GM21619 (cell line): ENCODE data around the gene EHD1.

ENCODE experiments used
- ATAC-seq: cut with Tn5 transposase; IDR thresholded peaks from one replicate; pipeline ENCODE4 v1.9.1; 2021; ENCODE audit not compliant: unreplicated experiment

EHD1 gene

GRCh38 chr11:64878494-64879243, at the start of gene EHD1:
TSS of gene EHD1 (minus strand) at chr11:64878621. CDS start at chr11:64878464, 157 bp downstream.
- peak; percentile 57 for ATAC-seq

- no peak for ATAC-seq
Observed at GRCh38 chr11:64926689-64927088, 48.3 kb upstream of the EHD1 start.

- ATAC-seq: no peak
Observed at GRCh38 chr11:64925536-64926436, 47.4 kb upstream of the EHD1 start.

GRCh38 chr11:64924910-64925284, 46.5 kb upstream of the EHD1 start:
- peak; percentile 5 for ATAC-seq

GRCh38 chr11:64923944-64924909, 45.8 kb upstream of the EHD1 start, which contains the start of gene PPP2R5B:
TSS of gene PPP2R5B (plus strand) at chr11:64924689. CDS start at chr11:64925735, 1,046 bp downstream.
- peak; percentile 80 for ATAC-seq

- no peak for ATAC-seq
Observed at GRCh38 chr11:64923151-64923661, 44.8 kb upstream of the EHD1 start.

- ATAC-seq: no peak
Observed at GRCh38 chr11:64921384-64921783, 43.0 kb upstream of the EHD1 start.

GRCh38 chr11:64920124-64920523, 41.7 kb upstream of the EHD1 start:
- ATAC-seq: no peak

GRCh38 chr11:64919627-64920026, 41.2 kb upstream of the EHD1 start:
- ATAC-seq: no peak

GRCh38 chr11:64918017-64918416, 39.6 kb upstream of the EHD1 start:
- no peak for ATAC-seq

GRCh38 chr11:64917663-64917995, 39.2 kb upstream of the EHD1 start:
- no peak for ATAC-seq

- peak; percentile 89 for ATAC-seq
Observed at GRCh38 chr11:64916775-64917662, 38.6 kb upstream of the EHD1 start, which contains the start of gene ATG2A. TSS of gene ATG2A (minus strand) at chr11:64917209. CDS start at chr11:64917135, 74 bp downstream.

GRCh38 chr11:64916040-64916774, 37.8 kb upstream of the EHD1 start:
- no peak for ATAC-seq

GRCh38 chr11:64915376-64915887, 37.0 kb upstream of the EHD1 start:
- ATAC-seq: no peak

GRCh38 chr11:64914123-64914522, 35.7 kb upstream of the EHD1 start:
- no peak for ATAC-seq

GRCh38 chr11:64913171-64913727, 34.8 kb upstream of the EHD1 start:
- no peak for ATAC-seq

GRCh38 chr11:64911689-64912088, 33.3 kb upstream of the EHD1 start:
- ATAC-seq: no peak

- no peak for ATAC-seq
Observed at GRCh38 chr11:64911142-64911541, 32.7 kb upstream of the EHD1 start.
